ENCODE measurements around the gene A4GALT.

The A4GALT gene

GRCh38 chr22:42697542-42698013 is 23.1 kb downstream of the A4GALT start:
- no peak overlapping the region for H3K9ac ChIP-seq (ENCODE audit: low read length)
- H4K20me1 ChIP-seq (ENCODE audit: insufficient read depth, low read length): no peaks in the 10 kb centered on the region
- H3F3A ChIP-seq (ENCODE audit: insufficient read depth, low read length): no peaks in the 10 kb centered on the region
- no peaks in the 10 kb centered on the region for H3K79me2 ChIP-seq (ENCODE audit: insufficient read depth, low read length)
- H3K27me3 ChIP-seq (ENCODE audit: insufficient read depth, low read length): no peaks in the 10 kb centered on the region
- no peak for TF ChIP-seq CTCF (IDR thresholded peaks at IDR 0.05; ENCODE audit: low read length)
- TF ChIP-seq EZH2 (IDR thresholded peaks at IDR 0.05; ENCODE audit: borderline replicate concordance, low read length): no peak
- no peak overlapping the region for H3K27ac ChIP-seq (ENCODE audit: low read depth, low read length, poor library complexity, severe bottlenecking)
- peaks cover 36% of the 10 kb centered on the region for H3K4me1 ChIP-seq (ENCODE audit: insufficient read depth, low read length, severe bottlenecking)
- no peak overlapping the region for H3K4me2 ChIP-seq (ENCODE audit: low read length)
- H3K9me2 ChIP-seq (ENCODE audit: low read depth, low read length): no peaks in the 10 kb centered on the region
- no peak overlapping the region for H2AFZ ChIP-seq (ENCODE audit: low read length)
- H3K9me3 ChIP-seq (ENCODE audit: low read length): no peaks in the 10 kb centered on the region
- no peaks in the 10 kb centered on the region for H3K36me3 ChIP-seq (ENCODE audit: insufficient read depth, low read length)
- no peak overlapping the region for H3K4me3 ChIP-seq (ENCODE audit: low read depth, low read length, poor library complexity, severe bottlenecking)

- no peaks in the 10 kb centered on the region for H3K36me3 ChIP-seq (ENCODE audit: insufficient read depth, low read length)
- no peaks in the 10 kb centered on the region for H3K27me3 ChIP-seq (ENCODE audit: insufficient read depth, low read length)
- no peak overlapping the region for H2AFZ ChIP-seq (ENCODE audit: low read length)
- no peaks in the 10 kb centered on the region for H4K20me1 ChIP-seq (ENCODE audit: insufficient read depth, low read length)
- peaks cover 36% of the 10 kb centered on the region for H3K4me1 ChIP-seq (ENCODE audit: insufficient read depth, low read length, severe bottlenecking)
- TF ChIP-seq CTCF (IDR thresholded peaks at IDR 0.05; ENCODE audit: low read length) (no peak), EZH2 (IDR thresholded peaks at IDR 0.05; ENCODE audit: borderline replicate concordance, low read length) (no peak)
- no peaks in the 10 kb centered on the region for H3K9me2 ChIP-seq (ENCODE audit: low read depth, low read length)
- peak overlapping the region; percentile 7; the same call in 1 of the 2 replicates for H3K4me2 ChIP-seq (ENCODE audit: low read length)
- H3K9me3 ChIP-seq (ENCODE audit: low read length): no peaks in the 10 kb centered on the region
- H3K4me3 ChIP-seq (ENCODE audit: low read depth, low read length, poor library complexity, severe bottlenecking): no peak overlapping the region
- H3F3A ChIP-seq (ENCODE audit: insufficient read depth, low read length): no peaks in the 10 kb centered on the region
- no peak overlapping the region for H3K9ac ChIP-seq (ENCODE audit: low read length)
- peak overlapping the region; percentile 70 for H3K27ac ChIP-seq (ENCODE audit: low read depth, low read length, poor library complexity, severe bottlenecking)
- H3K79me2 ChIP-seq (ENCODE audit: insufficient read depth, low read length): no peaks in the 10 kb centered on the region
Observed at GRCh38 chr22:42696331-42696967, 24.2 kb downstream of the A4GALT start.

GRCh38 chr22:42695294-42695693 is 25.4 kb downstream of the A4GALT start:
- no peaks in the 10 kb centered on the region for H3K9me2 ChIP-seq (ENCODE audit: low read depth, low read length)
- no peak overlapping the region for H3K4me2 ChIP-seq (ENCODE audit: low read length)
- no peaks in the 10 kb centered on the region for H3K36me3 ChIP-seq (ENCODE audit: insufficient read depth, low read length)
- no peaks in the 10 kb centered on the region for H3F3A ChIP-seq (ENCODE audit: insufficient read depth, low read length)
- no peak overlapping the region for H2AFZ ChIP-seq (ENCODE audit: low read length)
- H3K27me3 ChIP-seq (ENCODE audit: insufficient read depth, low read length): no peaks in the 10 kb centered on the region
- peaks cover 39% of the 10 kb centered on the region for H3K4me1 ChIP-seq (ENCODE audit: insufficient read depth, low read length, severe bottlenecking)
- H3K9ac ChIP-seq (ENCODE audit: low read length): no peak overlapping the region
- H3K27ac ChIP-seq (ENCODE audit: low read depth, low read length, poor library complexity, severe bottlenecking): no peak overlapping the region
- no peaks in the 10 kb centered on the region for H4K20me1 ChIP-seq (ENCODE audit: insufficient read depth, low read length)
- H3K4me3 ChIP-seq (ENCODE audit: low read depth, low read length, poor library complexity, severe bottlenecking): no peak overlapping the region
- no peaks in the 10 kb centered on the region for H3K79me2 ChIP-seq (ENCODE audit: insufficient read depth, low read length)
- TF ChIP-seq CTCF (IDR thresholded peaks at IDR 0.05; ENCODE audit: low read length) (no peak), EZH2 (IDR thresholded peaks at IDR 0.05; ENCODE audit: borderline replicate concordance, low read length) (no peak)
- no peaks in the 10 kb centered on the region for H3K9me3 ChIP-seq (ENCODE audit: low read length)
